HL-60 (cell line): ENCODE data around the gene KCNAB1.

Source experiments
- DNase-seq, 2 experiments: peaks; one replicate each; pipeline ENCODE4 v3.0.0-alpha.2; 2010 to 2020; ENCODE audit warnings: low read depth in 1 of 2, low spot score in 1 of 2
- H3K27ac ChIP-seq: fragments of 250-450 bp; sonication (Bioruptor Pico); replicated peaks from 2 replicates; pipeline ENCODE4 v1.5.1; 2020; ENCODE audit warnings: mild to moderate bottlenecking, moderate library complexity
- H3K27me3 ChIP-seq: fragments of 250-450 bp; sonication (Bioruptor Pico); 2 replicates; pipeline ENCODE4 v1.5.1; 2021; ENCODE audit warnings: mild to moderate bottlenecking, moderate library complexity; ENCODE audit not compliant: insufficient read depth, poor library complexity, severe bottlenecking
- H3K4me3 ChIP-seq: replicated peaks from 2 replicates; pipeline ENCODE4 v1.5.1; 2011; ENCODE audit warnings: mild to moderate bottlenecking, control low read depth, low read length; ENCODE audit not compliant: insufficient read depth
- GABPA ChIP-seq: IDR thresholded peaks from 2 replicates; pipeline ENCODE4 v1.6.1; 2012; ENCODE audit warnings: low read depth
- POLR2AphosphoS5 ChIP-seq: IDR thresholded peaks from 2 replicates; pipeline ENCODE4 v1.6.1; 2012; ENCODE audit warnings: low read depth
- SPI1 ChIP-seq: IDR thresholded peaks from 2 replicates; pipeline ENCODE4 v1.6.1; 2012; ENCODE audit warnings: low read depth, mild to moderate bottlenecking, borderline replicate concordance
- TF ChIP-seq, protein P1 (sequence below): IDR thresholded peaks from one replicate; pipeline ENCODE4 v1.5.1; 2011; ENCODE audit warnings: low read length, control low read depth, inconsistent platforms; ENCODE audit not compliant: insufficient read depth
- TF ChIP-seq, protein P2 (sequence below): IDR thresholded peaks from 2 replicates; pipeline ENCODE4 v1.6.1; 2012; ENCODE audit warnings: low read depth; ENCODE audit not compliant: insufficient replicate concordance

Gene KCNAB1

GRCh38 chr3:156425651-156426050 lies 305.3 kb downstream of the KCNAB1 start:
- Histone ChIP-seq H3K4me3 (no peak overlapping the region), H3K27ac (no peak overlapping the region), H3K27me3 (no peaks in the 10 kb centered on the region)
- no peak for DNase-seq
- no peak for TF ChIP-seq SPI1
- no peak for TF ChIP-seq POLR2AphosphoS5
- TF ChIP-seq, protein P1, sequence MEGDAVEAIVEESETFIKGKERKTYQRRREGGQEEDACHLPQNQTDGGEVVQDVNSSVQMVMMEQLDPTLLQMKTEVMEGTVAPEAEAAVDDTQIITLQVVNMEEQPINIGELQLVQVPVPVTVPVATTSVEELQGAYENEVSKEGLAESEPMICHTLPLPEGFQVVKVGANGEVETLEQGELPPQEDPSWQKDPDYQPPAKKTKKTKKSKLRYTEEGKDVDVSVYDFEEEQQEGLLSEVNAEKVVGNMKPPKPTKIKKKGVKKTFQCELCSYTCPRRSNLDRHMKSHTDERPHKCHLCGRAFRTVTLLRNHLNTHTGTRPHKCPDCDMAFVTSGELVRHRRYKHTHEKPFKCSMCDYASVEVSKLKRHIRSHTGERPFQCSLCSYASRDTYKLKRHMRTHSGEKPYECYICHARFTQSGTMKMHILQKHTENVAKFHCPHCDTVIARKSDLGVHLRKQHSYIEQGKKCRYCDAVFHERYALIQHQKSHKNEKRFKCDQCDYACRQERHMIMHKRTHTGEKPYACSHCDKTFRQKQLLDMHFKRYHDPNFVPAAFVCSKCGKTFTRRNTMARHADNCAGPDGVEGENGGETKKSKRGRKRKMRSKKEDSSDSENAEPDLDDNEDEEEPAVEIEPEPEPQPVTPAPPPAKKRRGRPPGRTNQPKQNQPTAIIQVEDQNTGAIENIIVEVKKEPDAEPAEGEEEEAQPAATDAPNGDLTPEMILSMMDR = no peak
- TF ChIP-seq, protein P2, sequence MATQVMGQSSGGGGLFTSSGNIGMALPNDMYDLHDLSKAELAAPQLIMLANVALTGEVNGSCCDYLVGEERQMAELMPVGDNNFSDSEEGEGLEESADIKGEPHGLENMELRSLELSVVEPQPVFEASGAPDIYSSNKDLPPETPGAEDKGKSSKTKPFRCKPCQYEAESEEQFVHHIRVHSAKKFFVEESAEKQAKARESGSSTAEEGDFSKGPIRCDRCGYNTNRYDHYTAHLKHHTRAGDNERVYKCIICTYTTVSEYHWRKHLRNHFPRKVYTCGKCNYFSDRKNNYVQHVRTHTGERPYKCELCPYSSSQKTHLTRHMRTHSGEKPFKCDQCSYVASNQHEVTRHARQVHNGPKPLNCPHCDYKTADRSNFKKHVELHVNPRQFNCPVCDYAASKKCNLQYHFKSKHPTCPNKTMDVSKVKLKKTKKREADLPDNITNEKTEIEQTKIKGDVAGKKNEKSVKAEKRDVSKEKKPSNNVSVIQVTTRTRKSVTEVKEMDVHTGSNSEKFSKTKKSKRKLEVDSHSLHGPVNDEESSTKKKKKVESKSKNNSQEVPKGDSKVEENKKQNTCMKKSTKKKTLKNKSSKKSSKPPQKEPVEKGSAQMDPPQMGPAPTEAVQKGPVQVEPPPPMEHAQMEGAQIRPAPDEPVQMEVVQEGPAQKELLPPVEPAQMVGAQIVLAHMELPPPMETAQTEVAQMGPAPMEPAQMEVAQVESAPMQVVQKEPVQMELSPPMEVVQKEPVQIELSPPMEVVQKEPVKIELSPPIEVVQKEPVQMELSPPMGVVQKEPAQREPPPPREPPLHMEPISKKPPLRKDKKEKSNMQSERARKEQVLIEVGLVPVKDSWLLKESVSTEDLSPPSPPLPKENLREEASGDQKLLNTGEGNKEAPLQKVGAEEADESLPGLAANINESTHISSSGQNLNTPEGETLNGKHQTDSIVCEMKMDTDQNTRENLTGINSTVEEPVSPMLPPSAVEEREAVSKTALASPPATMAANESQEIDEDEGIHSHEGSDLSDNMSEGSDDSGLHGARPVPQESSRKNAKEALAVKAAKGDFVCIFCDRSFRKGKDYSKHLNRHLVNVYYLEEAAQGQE = no peak
- no peak for TF ChIP-seq GABPA

GRCh38 chr3:156429125-156429524 lies 308.7 kb downstream of the KCNAB1 start:
- Histone ChIP-seq H3K4me3 (no peak overlapping the region), H3K27ac (no peak overlapping the region), H3K27me3 (peaks cover 3% of the 10 kb centered on the region)
- no peak for DNase-seq
- TF ChIP-seq GABPA (no peak), SPI1 (no peak), POLR2AphosphoS5 (no peak)
- TF ChIP-seq, protein P2 = no peak
- TF ChIP-seq, protein P1 = no peak

- H3K27me3 ChIP-seq = peaks cover 3% of the 10 kb centered on the region
- no peak overlapping the region for H3K27ac ChIP-seq
- DNase-seq = no peak
- no peak overlapping the region for H3K4me3 ChIP-seq
- TF ChIP-seq SPI1 (no peak), GABPA (no peak), POLR2AphosphoS5 (no peak)
- TF ChIP-seq, protein P1 = no peak
- TF ChIP-seq, protein P2 = no peak
These were observed 311.2 kb downstream of the KCNAB1 start for GRCh38 chr3:156431334-156432124.
